Neural crest cell (in vitro differentiated cells): ENCODE results near the gene TBL3. TPM values are rescaled to one million over a fixed set of nuclear protein-coding genes. Genes with fewer than 3 reads are reported as not detected.
"Not testable (repeated sequence)": the region's sequence is repeated elsewhere in the genome, so short reads cannot be mapped to it uniquely, and the experiment has no call there.

ENCODE experiments used
- DNase-seq: peaks from one replicate; pipeline ENCODE4 v3.0.0; 2021; ENCODE audit warnings: low read depth, mixed read lengths, low spot score
- H3K27ac Mint-ChIP-seq: one replicate; pipeline ENCODE4 v1.8.0; 2021; ENCODE audit warnings: mild to moderate bottlenecking, mixed read lengths; ENCODE audit not compliant: unreplicated experiment
- H3K27me3 Mint-ChIP-seq: 2 replicates; pipeline ENCODE4 v1.8.0; 2021; ENCODE audit warnings: low read depth, mild to moderate bottlenecking, mixed read lengths
- H3K36me3 Mint-ChIP-seq: 2 replicates; pipeline ENCODE4 v1.8.0; 2021; ENCODE audit warnings: low read depth, mild to moderate bottlenecking, mixed read lengths
- H3K4me1 Mint-ChIP-seq: 2 replicates; pipeline ENCODE4 v1.8.0; 2021; ENCODE audit warnings: mixed read lengths
- H3K4me3 Mint-ChIP-seq: one replicate; pipeline ENCODE4 v1.8.0; 2021; ENCODE audit warnings: mild to moderate bottlenecking, mixed read lengths
- H3K9me3 Mint-ChIP-seq: 2 replicates; pipeline ENCODE4 v1.8.0; 2021; ENCODE audit warnings: mixed read lengths
- total RNA-seq: library from RNA; stranded (reverse); gene quantifications from 2 replicates; pipeline ENCODE4 v1.2.1, GENCODE V29; 2021
- TF ChIP-seq, protein P1 (sequence below): fragments of 200-600 bp; sonication (generic); conservative IDR thresholded peaks from 2 replicates; pipeline ENCODE4 v1.5.0; 2021; ENCODE audit warnings: antibody characterized with exemption, mild to moderate bottlenecking

Gene TBL3
- total RNA-seq, 1 donor from 2014 or later: 39.6 TPM

DNA sequence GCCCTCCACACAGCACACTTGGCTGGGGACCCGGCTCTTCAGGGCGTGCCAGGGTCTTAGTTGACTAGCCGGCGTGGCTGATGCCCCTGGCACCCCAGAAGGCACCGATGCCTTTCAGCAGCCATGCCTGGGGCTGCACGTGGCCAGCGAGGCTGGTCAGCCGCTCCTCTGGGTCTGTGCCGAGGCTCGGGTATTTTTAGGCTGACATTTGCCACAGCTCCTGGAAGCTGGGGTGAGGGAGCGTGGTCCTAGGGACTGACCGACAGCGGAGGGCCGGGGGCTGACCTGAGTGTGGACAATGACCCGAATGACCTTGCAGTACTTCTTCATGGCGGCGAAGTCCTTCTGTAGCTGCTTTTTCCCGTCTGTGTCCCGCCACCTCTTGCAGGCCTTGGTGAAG, 21.3 kb upstream of the TBL3 start:
- H3K4me3 Mint-ChIP-seq: no peak overlapping the region
- peaks cover 2% of the 10 kb centered on the region for H3K9me3 Mint-ChIP-seq
- no peaks in the 10 kb centered on the region for H3K27me3 Mint-ChIP-seq
- DNase-seq: no peak
- TF ChIP-seq, protein P1, sequence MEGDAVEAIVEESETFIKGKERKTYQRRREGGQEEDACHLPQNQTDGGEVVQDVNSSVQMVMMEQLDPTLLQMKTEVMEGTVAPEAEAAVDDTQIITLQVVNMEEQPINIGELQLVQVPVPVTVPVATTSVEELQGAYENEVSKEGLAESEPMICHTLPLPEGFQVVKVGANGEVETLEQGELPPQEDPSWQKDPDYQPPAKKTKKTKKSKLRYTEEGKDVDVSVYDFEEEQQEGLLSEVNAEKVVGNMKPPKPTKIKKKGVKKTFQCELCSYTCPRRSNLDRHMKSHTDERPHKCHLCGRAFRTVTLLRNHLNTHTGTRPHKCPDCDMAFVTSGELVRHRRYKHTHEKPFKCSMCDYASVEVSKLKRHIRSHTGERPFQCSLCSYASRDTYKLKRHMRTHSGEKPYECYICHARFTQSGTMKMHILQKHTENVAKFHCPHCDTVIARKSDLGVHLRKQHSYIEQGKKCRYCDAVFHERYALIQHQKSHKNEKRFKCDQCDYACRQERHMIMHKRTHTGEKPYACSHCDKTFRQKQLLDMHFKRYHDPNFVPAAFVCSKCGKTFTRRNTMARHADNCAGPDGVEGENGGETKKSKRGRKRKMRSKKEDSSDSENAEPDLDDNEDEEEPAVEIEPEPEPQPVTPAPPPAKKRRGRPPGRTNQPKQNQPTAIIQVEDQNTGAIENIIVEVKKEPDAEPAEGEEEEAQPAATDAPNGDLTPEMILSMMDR: no peak
- H3K4me1 Mint-ChIP-seq: peaks cover 5% of the 10 kb centered on the region
- no peaks in the 10 kb centered on the region for H3K36me3 Mint-ChIP-seq
- no peak overlapping the region for H3K27ac Mint-ChIP-seq

DNA sequence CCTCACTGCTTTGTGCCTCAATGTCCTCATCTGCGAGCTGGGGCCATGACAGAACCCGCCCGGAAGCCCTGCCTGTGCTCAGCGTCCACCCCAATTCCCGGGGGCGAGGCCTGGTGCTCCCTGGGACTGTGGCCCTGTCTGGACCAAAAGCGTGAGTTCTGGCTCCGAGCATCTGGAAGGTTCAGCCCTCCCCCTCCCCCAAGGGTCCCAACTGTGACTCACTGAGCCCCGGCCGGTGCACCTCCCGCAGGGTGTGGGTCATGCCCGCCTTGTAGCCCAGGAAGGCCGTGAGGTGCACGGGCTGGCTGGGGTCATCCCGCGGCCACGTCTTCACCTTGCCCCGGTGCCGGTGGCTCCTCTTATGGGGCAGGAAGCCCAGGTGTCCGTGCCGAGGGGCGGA, 18.1 kb upstream of the TBL3 start:
- no peak overlapping the region for H3K4me3 Mint-ChIP-seq
- peaks cover 5% of the 10 kb centered on the region for H3K4me1 Mint-ChIP-seq
- peaks cover 2% of the 10 kb centered on the region for H3K9me3 Mint-ChIP-seq
- DNase-seq: no peak
- H3K27ac Mint-ChIP-seq: no peak overlapping the region
- no peaks in the 10 kb centered on the region for H3K36me3 Mint-ChIP-seq
- H3K27me3 Mint-ChIP-seq: no peaks in the 10 kb centered on the region
- TF ChIP-seq, protein P1: no peak

DNA sequence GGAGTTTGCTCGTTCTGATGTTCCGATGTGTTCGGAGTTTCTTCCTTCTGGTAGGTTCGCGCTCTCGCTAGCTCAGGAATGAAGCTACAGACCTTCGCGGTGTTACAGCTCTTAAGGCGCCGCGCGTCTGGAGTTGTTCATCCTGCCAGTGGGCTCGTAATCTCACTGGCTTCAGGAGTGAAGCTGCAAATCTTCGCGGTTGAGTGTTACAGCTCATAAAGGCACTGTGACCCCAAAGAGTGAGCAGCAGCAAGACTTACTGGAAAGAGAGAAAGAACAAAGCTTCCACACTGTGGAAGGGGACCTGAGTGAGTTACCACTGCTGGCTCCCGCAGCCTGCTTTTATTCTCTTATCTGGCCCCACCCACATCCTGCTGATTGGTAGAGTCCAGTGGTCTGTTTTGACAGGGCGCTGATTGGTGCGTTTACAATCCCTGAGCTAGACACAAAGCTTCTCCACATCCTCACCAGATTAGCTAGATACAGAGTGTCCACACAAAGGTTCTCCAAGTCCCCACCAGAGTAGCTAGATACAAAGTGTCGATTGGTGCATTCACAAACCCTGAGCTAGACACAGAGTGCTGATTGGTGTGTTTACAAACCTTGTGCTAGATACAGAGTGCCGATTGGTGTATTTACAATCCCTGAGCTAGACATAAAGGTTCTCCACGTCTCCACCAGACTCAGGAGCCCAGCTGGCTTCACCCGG, 14.3 kb upstream of the TBL3 start:
- H3K27ac Mint-ChIP-seq, DNase-seq, H3K9me3 Mint-ChIP-seq: not testable (repeated sequence)
- peaks cover 10% of the 10 kb centered on the region for H3K27me3 Mint-ChIP-seq
- H3K4me1 Mint-ChIP-seq: peaks cover 32% of the 10 kb centered on the region
- H3K36me3 Mint-ChIP-seq: peaks cover 11% of the 10 kb centered on the region
- H3K4me3 Mint-ChIP-seq: peak overlapping the region; percentile 37

DNA sequence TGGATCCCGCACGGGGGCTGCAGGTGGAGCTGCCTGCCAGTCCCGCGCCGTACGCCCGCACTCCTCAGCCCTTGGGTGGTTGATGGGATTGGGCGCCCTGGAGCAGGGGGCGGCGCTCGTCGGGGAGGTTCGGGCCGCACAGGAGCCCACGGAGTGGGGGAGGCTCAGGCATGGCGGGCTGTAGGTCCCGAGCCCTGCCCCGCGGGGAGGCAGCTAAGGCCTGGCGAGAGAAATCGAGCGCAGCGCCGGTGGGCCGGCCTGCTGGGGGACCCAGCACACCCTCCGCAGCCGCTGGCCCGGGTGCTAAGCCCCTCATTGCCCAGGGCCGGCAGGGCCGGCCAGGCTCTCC, 13.7 kb upstream of the TBL3 start:
- H3K27me3 Mint-ChIP-seq: peaks cover 10% of the 10 kb centered on the region
- H3K27ac Mint-ChIP-seq, H3K4me3 Mint-ChIP-seq, DNase-seq, H3K9me3 Mint-ChIP-seq: not testable (repeated sequence)
- H3K4me1 Mint-ChIP-seq: peaks cover 33% of the 10 kb centered on the region
- peaks cover 15% of the 10 kb centered on the region for H3K36me3 Mint-ChIP-seq

DNA sequence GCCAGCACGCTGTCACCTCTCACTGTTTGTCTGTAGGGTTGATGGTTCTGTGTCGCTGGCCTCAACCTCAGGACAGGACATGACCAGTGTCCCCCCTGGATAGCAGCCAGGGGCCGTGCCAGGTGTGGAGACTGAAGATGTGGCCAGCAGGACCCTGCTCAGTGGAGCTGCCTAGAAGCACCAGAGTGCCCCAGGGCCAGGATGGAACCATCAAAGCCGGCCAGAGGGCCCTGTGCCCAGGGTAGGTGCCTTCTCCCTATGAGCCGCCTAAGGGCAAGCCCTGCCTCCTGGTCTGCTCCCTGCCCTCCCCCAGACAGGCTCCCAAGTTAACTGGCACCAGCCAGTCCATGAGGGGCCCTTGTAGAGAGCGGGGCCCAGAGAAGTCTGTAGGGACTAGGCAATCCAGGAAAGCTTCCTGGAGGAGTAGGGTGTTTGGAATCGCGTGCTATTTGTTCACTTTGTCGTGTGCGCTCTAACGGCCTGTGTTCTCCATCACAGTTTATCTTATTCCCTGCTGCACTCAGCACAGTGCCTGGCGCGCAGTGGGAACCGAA, 13.1 kb upstream of the TBL3 start:
- Mint-ChIP-seq H3K36me3 (peaks cover 20% of the 10 kb centered on the region), H3K4me1 (peaks cover 38% of the 10 kb centered on the region), H3K9me3 (no peaks in the 10 kb centered on the region), H3K4me3 (peak overlapping the region; percentile 90), H3K27me3 (peaks cover 10% of the 10 kb centered on the region), H3K27ac (peak overlapping the region; percentile 93)
- no peak for DNase-seq
- TF ChIP-seq, protein P1: no peak

DNA sequence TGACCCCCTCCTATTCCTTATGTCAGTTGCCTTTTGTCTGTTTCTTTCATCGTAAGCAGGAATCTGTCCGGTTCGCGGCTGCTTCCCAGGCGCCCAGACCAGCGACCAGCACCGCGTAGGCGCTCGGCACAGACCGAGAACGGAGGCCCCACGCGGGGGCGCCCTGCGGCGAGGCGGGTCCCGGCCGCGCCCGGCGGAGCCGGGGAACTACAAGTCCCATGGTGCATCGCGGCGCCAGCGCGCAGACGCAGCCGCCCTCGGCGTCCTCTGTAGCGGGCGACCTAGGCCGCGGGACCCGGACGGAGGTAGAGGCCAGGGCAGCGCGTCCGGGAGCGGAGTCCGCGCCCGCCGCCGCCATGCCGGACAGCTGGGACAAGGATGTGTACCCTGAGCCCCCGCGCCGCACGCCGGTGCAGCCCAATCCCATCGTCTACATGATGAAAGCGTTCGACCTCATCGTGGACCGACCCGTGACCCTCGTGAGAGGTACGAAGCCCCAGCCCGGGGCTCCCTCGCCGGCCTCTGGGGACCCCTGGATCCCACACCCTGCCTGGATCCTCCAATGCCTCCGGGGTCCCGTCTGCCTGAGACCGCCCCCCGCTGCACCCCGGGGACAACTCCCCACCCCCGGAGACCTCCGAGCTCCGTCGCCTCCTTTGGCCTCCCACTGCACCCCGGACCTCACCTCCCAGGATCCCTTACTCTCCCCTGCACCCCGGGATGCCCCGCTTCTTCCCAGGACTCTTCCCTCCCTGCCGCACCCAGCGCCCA, 12.4 kb upstream of the TBL3 start, which contains the start of gene NDUFB10:
Gene NDUFB10 (plus strand): TSS at position 270 of the 771 bp plus-strand sequence. CDS start 87 bp downstream, at position 357.
- peaks cover 42% of the 10 kb centered on the region for H3K4me1 Mint-ChIP-seq
- peak; percentile 95 for DNase-seq

More for the DNA sequence above, 12.4 kb upstream of the TBL3 start, which contains the start of gene NDUFB10:
- H3K27ac Mint-ChIP-seq: peak within 1 kb of the TSS; percentile 93
- H3K27me3 Mint-ChIP-seq: peaks cover 10% of the 10 kb centered on the region
- H3K9me3 Mint-ChIP-seq: no peaks in the 10 kb centered on the region
- peak within 1 kb of the TSS; percentile 90 for H3K4me3 Mint-ChIP-seq
- H3K36me3 Mint-ChIP-seq: peaks cover 25% of the 10 kb centered on the region
- TF ChIP-seq, protein P1: peak; percentile 65
